ENCODE results near the gene TLE5.

The TLE5 gene

GRCh38 chr19:3019211-3019854 is 43.0 kb downstream of the TLE5 start:
- no peak for TF ChIP-seq CTCF (IDR thresholded peaks at IDR 0.05; ENCODE audit: low read depth, low read length)
- DNase-seq: no peak
- no peak overlapping the region for H3K4me3 ChIP-seq (ENCODE audit: low read depth, low read length)
- no peaks in the 10 kb centered on the region for H3K27me3 ChIP-seq
- no peaks in the 10 kb centered on the region for H3K9me3 ChIP-seq
- no peaks in the 10 kb centered on the region for H3K4me1 ChIP-seq
- H3K36me3 ChIP-seq: no peaks in the 10 kb centered on the region

- Histone ChIP-seq H3K4me3 (ENCODE audit: low read depth, low read length) (no peak overlapping the region), H3K4me1 (no peaks in the 10 kb centered on the region), H3K36me3 (no peaks in the 10 kb centered on the region), H3K9me3 (no peaks in the 10 kb centered on the region), H3K27me3 (no peaks in the 10 kb centered on the region)
- DNase-seq: no peak
- no peak for TF ChIP-seq CTCF (IDR thresholded peaks at IDR 0.05; ENCODE audit: low read depth, low read length)
Observed at GRCh38 chr19:3017923-3018322, 44.4 kb downstream of the TLE5 start.

- Histone ChIP-seq H3K36me3 (no peaks in the 10 kb centered on the region), H3K9me3 (no peaks in the 10 kb centered on the region), H3K4me3 (ENCODE audit: low read depth, low read length) (no peak overlapping the region), H3K4me1 (no peaks in the 10 kb centered on the region), H3K27me3 (no peaks in the 10 kb centered on the region)
- no peak for DNase-seq
- no peak for TF ChIP-seq CTCF (IDR thresholded peaks at IDR 0.05; ENCODE audit: low read depth, low read length)
Observed at GRCh38 chr19:3015126-3016057, 46.9 kb downstream of the TLE5 start.

GRCh38 chr19:3014135-3014534 is 48.2 kb downstream of the TLE5 start:
- Histone ChIP-seq H3K9me3 (no peaks in the 10 kb centered on the region), H3K4me1 (no peaks in the 10 kb centered on the region), H3K27me3 (no peaks in the 10 kb centered on the region), H3K4me3 (ENCODE audit: low read depth, low read length) (no peak overlapping the region), H3K36me3 (no peaks in the 10 kb centered on the region)
- TF ChIP-seq CTCF (IDR thresholded peaks at IDR 0.05; ENCODE audit: low read depth, low read length): no peak
- DNase-seq: no peak

- H3K36me3 ChIP-seq: no peaks in the 10 kb centered on the region
- H3K4me3 ChIP-seq (ENCODE audit: low read depth, low read length): no peak overlapping the region
- no peaks in the 10 kb centered on the region for H3K9me3 ChIP-seq
- no peak for TF ChIP-seq CTCF (IDR thresholded peaks at IDR 0.05; ENCODE audit: low read depth, low read length)
- DNase-seq: no peak
- H3K4me1 ChIP-seq: no peaks in the 10 kb centered on the region
- no peaks in the 10 kb centered on the region for H3K27me3 ChIP-seq
Observed at GRCh38 chr19:3013263-3013725, 49.0 kb downstream of the TLE5 start.
